CD14-positive monocyte (primary cell): Measurements from ENCODE around the gene S100A10. TPM values are rescaled to one million over a fixed set of nuclear protein-coding genes. Genes with fewer than 3 reads are reported as not detected.

Experiments used
- DNase-seq, 3 donors: peaks; one replicate each; pipeline ENCODE4 v3.0.0-alpha.2; 2011 to 2022
- H2AFZ ChIP-seq: 2 replicates; pipeline ENCODE4 v1.6.0; 2012; ENCODE audit warnings: mild to moderate bottlenecking, low read depth, low read length, inconsistent platforms; ENCODE audit not compliant: insufficient read depth, poor library complexity, severe bottlenecking
- H3K27ac ChIP-seq, 2 donors: 1 replicate in 1 of 2; 2 replicates in 1 of 2; pipeline ENCODE4 v1.5.1; 2012 to 2013; ENCODE audit warnings: low read length in 2 of 2, control low read depth in 1 of 2, inconsistent platforms in 1 of 2, low read depth in 1 of 2, mild to moderate bottlenecking in 1 of 2
- H3K27me3 ChIP-seq, 2 donors: one replicate each; pipeline versions ENCODE4 v1.6.0 to v1.6.1; 2011 to 2013; ENCODE audit warnings: low read length in 2 of 2; ENCODE audit not compliant: control insufficient read depth in 2 of 2, insufficient read depth in 2 of 2
- H3K36me3 ChIP-seq, 2 donors: replicated peaks in 1 of 2; 1 replicate in 1 of 2; 2 replicates in 1 of 2; pipeline versions ENCODE4 v1.5.1 to v1.6.1; 2012 to 2013; ENCODE audit warnings: low read length in 2 of 2, control low read depth in 1 of 2, inconsistent platforms in 1 of 2, mild to moderate bottlenecking in 1 of 2; ENCODE audit not compliant: insufficient read depth in 2 of 2, control insufficient read depth in 1 of 2
- H3K4me1 ChIP-seq, 2 donors: 1 replicate in 1 of 2; 2 replicates in 1 of 2; pipeline versions ENCODE4 v1.5.1 to v1.6.1; 2012 to 2013; ENCODE audit warnings: low read length in 2 of 2, control low read depth in 1 of 2, inconsistent platforms in 1 of 2, mild to moderate bottlenecking in 1 of 2, moderate library complexity in 1 of 2; ENCODE audit not compliant: insufficient read depth in 2 of 2, control insufficient read depth in 1 of 2
- H3K4me2 ChIP-seq: replicated peaks from 2 replicates; pipeline ENCODE3; 2012; ENCODE audit warnings: low read length, moderate library complexity, mild to moderate bottlenecking; ENCODE audit not compliant: poor library complexity, severe bottlenecking; ENCODE audit errors: extremely low read depth
- H3K4me3 ChIP-seq, 3 experiments: fragments of 200-600 bp in 1 of 3; sonication (generic) in 1 of 3; replicated peaks in 1 of 3; 1 replicate in 2 of 3; 2 replicates in 1 of 3; pipeline ENCODE4 v1.5.1; 2011 to 2013; ENCODE audit warnings: low read length in 3 of 3, mild to moderate bottlenecking in 3 of 3, control low read depth in 2 of 3, low read depth in 2 of 3, inconsistent platforms in 1 of 3, moderate library complexity in 1 of 3
- H3K79me2 ChIP-seq: 2 replicates; pipeline ENCODE4 v1.6.0; 2012; ENCODE audit warnings: mild to moderate bottlenecking, control low read depth, inconsistent platforms, low read length, moderate library complexity; ENCODE audit not compliant: insufficient read depth
- H3K9ac ChIP-seq: 2 replicates; pipeline ENCODE4 v1.6.0; 2017; ENCODE audit warnings: low read length, mild to moderate bottlenecking; ENCODE audit not compliant: insufficient read depth, poor library complexity, severe bottlenecking
- H3K9me3 ChIP-seq, 2 donors: replicated peaks in 1 of 2; 1 replicate in 1 of 2; 2 replicates in 1 of 2; pipeline versions ENCODE4 v1.5.1 to v1.6.1; 2012 to 2013; ENCODE audit warnings: low read length in 2 of 2, control low read depth in 1 of 2; ENCODE audit not compliant: control insufficient read depth in 1 of 2, insufficient read depth in 1 of 2
- H4K20me1 ChIP-seq: 2 replicates; pipeline ENCODE4 v1.6.0; 2012; ENCODE audit warnings: mild to moderate bottlenecking, low read length, control low read depth, moderate library complexity; ENCODE audit not compliant: insufficient read depth
- H3K27ac Mint-ChIP-seq, 7 donors: one replicate each; pipeline ENCODE4 v1.8.0; 2020; ENCODE audit warnings: mild to moderate bottlenecking in 7 of 7, mixed read lengths in 7 of 7, moderate library complexity in 6 of 7, inconsistent platforms in 2 of 7
- H3K27me3 Mint-ChIP-seq, 3 donors: one replicate each; pipeline ENCODE4 v1.8.0; 2021 to 2022; ENCODE audit warnings: low read depth in 3 of 3, mild to moderate bottlenecking in 3 of 3, mixed read lengths in 3 of 3, moderate library complexity in 3 of 3, inconsistent platforms in 1 of 3
- H3K36me3 Mint-ChIP-seq, 2 donors: one replicate each; pipeline ENCODE4 v1.8.0; 2020; ENCODE audit warnings: mixed read lengths in 2 of 2, inconsistent platforms in 1 of 2, mild to moderate bottlenecking in 1 of 2
- H3K4me1 Mint-ChIP-seq: one replicate; pipeline ENCODE4 v1.8.0; 2020; ENCODE audit warnings: mild to moderate bottlenecking, mixed read lengths
- H3K4me3 Mint-ChIP-seq, 2 donors: one replicate each; pipeline ENCODE4 v1.8.0; 2020; ENCODE audit warnings: mild to moderate bottlenecking in 2 of 2, mixed read lengths in 2 of 2, moderate library complexity in 1 of 2
- H3K9me3 Mint-ChIP-seq, 7 donors: one replicate each; pipeline ENCODE4 v1.8.0; 2020 to 2022; ENCODE audit warnings: mixed read lengths in 7 of 7, mild to moderate bottlenecking in 6 of 7, moderate library complexity in 6 of 7, inconsistent platforms in 2 of 7
- WGBS: methylation state at CpG from one replicate; pipeline ENCODE4 v1.1.5; 2013; ENCODE audit warnings: missing lambda C conversion rate; ENCODE audit not compliant: insufficient coverage; 5-methylcytosine and 5-hydroxymethylcytosine counted together
- intact Hi-C, 2 donors: fragments of 100-400 bp; cut with micrococcal nuclease; formaldehyde crosslinking; loops; one replicate each; pipeline versions ENCODE4 v1.15.0 to v1.15.1; 2023
- polyA plus RNA-seq, 3 donors: library from polyadenylated mRNA; depleted of rRNA in 1 of 3; unstranded in 2 of 3; stranded (reverse) in 1 of 3; fragments of 300-500 nt in 2 of 3; fragments of >200 nt in 1 of 3; fragmentation: Illumina TruSeq in 2 of 3; gene quantifications; 1 replicate in 2 of 3; 2 replicates in 1 of 3; pipeline ENCODE4 v1.2.3, GENCODE V29; 2012 to 2021
- TF ChIP-seq, protein P1 (sequence below): fragments of 200-600 bp; IDR thresholded peaks from one replicate; pipeline ENCODE4 v1.8.0; 2022; ENCODE audit warnings: antibody characterized with exemption, mild to moderate bottlenecking

S100A10 gene
- polyA plus RNA-seq, 3 donors, result 422 to 2,138 (median 2,129) TPM

GRCh38 chr1:152038871-152039270, 45.2 kb upstream of the S100A10 start:
- H3K4me2 ChIP-seq, result peak overlapping the region; percentile 99
- H4K20me1 ChIP-seq, result peaks cover 23% of the 10 kb centered on the region
- Mint-ChIP-seq H3K27ac (no peak overlapping the region), H3K36me3 (peaks cover 19 to 20% of the 10 kb centered on the region in 2 donors), H3K4me1 (peaks cover 10% of the 10 kb centered on the region), H3K27me3 (peaks cover 0 to 4% (median 0%) of the 10 kb centered on the region in 3 donors), H3K9me3 (peaks cover 0 to 2% (median 0%) of the 10 kb centered on the region in 7 donors), H3K4me3 (peak overlapping the region; percentile 17 to 55)
- WGBS, result 93% methylated on average over 6 of the region's 10 CpGs
- H3K4me1 ChIP-seq, result peaks cover 66 to 70% of the 10 kb centered on the region in 2 donors
- TF ChIP-seq, protein P1, sequence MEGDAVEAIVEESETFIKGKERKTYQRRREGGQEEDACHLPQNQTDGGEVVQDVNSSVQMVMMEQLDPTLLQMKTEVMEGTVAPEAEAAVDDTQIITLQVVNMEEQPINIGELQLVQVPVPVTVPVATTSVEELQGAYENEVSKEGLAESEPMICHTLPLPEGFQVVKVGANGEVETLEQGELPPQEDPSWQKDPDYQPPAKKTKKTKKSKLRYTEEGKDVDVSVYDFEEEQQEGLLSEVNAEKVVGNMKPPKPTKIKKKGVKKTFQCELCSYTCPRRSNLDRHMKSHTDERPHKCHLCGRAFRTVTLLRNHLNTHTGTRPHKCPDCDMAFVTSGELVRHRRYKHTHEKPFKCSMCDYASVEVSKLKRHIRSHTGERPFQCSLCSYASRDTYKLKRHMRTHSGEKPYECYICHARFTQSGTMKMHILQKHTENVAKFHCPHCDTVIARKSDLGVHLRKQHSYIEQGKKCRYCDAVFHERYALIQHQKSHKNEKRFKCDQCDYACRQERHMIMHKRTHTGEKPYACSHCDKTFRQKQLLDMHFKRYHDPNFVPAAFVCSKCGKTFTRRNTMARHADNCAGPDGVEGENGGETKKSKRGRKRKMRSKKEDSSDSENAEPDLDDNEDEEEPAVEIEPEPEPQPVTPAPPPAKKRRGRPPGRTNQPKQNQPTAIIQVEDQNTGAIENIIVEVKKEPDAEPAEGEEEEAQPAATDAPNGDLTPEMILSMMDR, result no peak
- H2AFZ ChIP-seq, result no peak overlapping the region
- DNase-seq, result no peak
- H3K27ac ChIP-seq, result peak overlapping the region; percentile 98 to 99
- H3K4me3 ChIP-seq, result peak overlapping the region in 1 of 3 experiments; percentile 100
- intact Hi-C loops, result loop anchor here (1.0 to 5.0 kb wide), 2 partner anchors 9 to 47 kb away; partner anchors contain the start of gene S100A10 (in 2 of the 2)
- H3K9ac ChIP-seq, result peak overlapping the region; percentile 99
- H3K27me3 ChIP-seq, result no peaks in the 10 kb centered on the region
- no peaks in the 10 kb centered on the region for H3K9me3 ChIP-seq
- H3K36me3 ChIP-seq, result peaks cover 6 to 13% of the 10 kb centered on the region in 2 donors
- H3K79me2 ChIP-seq, result peaks cover 36% of the 10 kb centered on the region

DNA sequence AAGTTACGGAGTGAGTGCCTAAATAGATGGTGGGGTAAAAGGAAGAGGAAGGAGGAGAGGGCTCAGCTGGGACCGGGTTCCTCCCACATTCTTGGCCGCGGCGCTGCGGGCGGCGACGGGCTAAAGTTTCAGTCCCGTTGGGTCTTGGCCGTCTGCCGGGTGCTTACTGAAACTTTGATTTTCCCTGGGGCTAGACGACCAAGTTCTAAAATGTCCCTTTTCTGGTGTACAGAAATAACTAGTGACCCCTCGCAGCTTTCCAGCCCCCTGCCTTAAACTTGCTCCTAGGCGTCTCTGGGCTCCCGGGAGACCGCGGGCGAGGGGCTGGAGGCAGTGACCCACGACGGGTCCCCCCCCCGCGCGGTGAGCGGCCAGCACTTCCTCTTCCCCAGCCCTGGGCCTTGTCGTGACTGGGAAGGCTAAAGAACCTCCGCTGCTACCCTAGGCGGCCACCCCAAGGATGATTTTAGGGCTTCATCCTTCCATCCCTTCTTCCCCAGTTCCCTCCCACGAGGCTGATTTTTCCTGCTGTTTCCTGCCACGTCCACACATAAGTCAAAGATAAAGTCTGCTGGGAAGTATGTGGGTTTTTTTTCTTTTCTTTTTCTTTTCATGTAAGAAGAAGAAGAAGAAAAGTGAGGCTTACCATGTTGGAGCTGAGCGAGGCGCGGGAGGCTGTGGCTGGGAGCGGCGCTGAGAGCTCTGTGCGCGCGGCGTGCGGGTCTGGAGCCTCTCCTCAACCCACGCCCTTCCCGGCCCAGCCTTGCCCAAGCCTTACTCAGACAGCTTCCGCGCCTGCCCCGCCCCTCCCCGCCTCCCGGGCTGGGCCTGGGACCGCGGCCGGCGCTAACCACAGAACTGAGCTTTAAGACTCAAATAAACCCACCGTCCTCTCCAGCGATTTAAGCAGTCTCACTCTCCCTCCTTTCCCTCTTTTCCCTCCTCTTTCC, 42.9 kb upstream of the S100A10 start, which contains the start of gene S100A11:
Gene S100A11, minus strand, starts transcription at position 738 of the 950 bp plus-strand sequence. Its CDS starts 89 bp downstream, at position 649.
- TF ChIP-seq, protein P1, result no peak

More for the DNA sequence above, 42.9 kb upstream of the S100A10 start, which contains the start of gene S100A11:
- Histone ChIP-seq H3K27ac (peak within 1 kb of the TSS; percentile 98 to 99), H3K27me3 (no peaks in the 10 kb centered on the region), H3K9ac (peak within 1 kb of the TSS; percentile 99), H2AFZ (no peak within 1 kb of the TSS), H3K4me1 (peaks cover 86 to 87% of the 10 kb centered on the region in 2 donors), H4K20me1 (peaks cover 46% of the 10 kb centered on the region), H3K4me3 (peak within 1 kb of the TSS; percentile 95 to 100 (median 100)), H3K36me3 (peaks cover 29 to 36% of the 10 kb centered on the region in 2 donors), H3K79me2 (peaks cover 59% of the 10 kb centered on the region), H3K4me2 (peak within 1 kb of the TSS; percentile 99), H3K9me3 (no peaks in the 10 kb centered on the region)
- under 1% methylated on average over 46 of the region's 53 CpGs for WGBS
- intact Hi-C loops, result loop anchor here (5.0 kb wide), 1 partner anchor 44 kb away; the partner anchor contains the start of gene S100A10 (in 2 of the 2)
- DNase-seq, result peak; percentile 88 to 92 (median 91)
- peaks cover 0 to 4% (median 0%) of the 10 kb centered on the region in 3 donors for H3K27me3 Mint-ChIP-seq
- peaks cover 42 to 43% of the 10 kb centered on the region in 2 donors for H3K36me3 Mint-ChIP-seq
- peaks cover 33% of the 10 kb centered on the region for H3K4me1 Mint-ChIP-seq
- peaks cover 0 to 2% (median 1%) of the 10 kb centered on the region in 7 donors for H3K9me3 Mint-ChIP-seq
- H3K27ac Mint-ChIP-seq, result no peak within 1 kb of the TSS
- H3K4me3 Mint-ChIP-seq, result peak within 1 kb of the TSS; percentile 95 to 98
